IMR-90 (cell line): Measurements from ENCODE around the gene LYRM4. TPM values are rescaled to one million over a fixed set of nuclear protein-coding genes. Genes with fewer than 3 reads are reported as not detected.

ENCODE experiments used
- ATAC-seq: fragments of 200-7000 bp; cut with Tn5 transposase; 2 replicates; pipeline ENCODE4 v1.9.1; 2020; ENCODE audit warnings: low read depth, mild to moderate bottlenecking, moderate library complexity
- BruUV-seq: library from RNA; stranded (reverse); fragments of 400-500 nt; replicated peaks from 2 replicates; lab custom pipeline; 2021; lab: Mats Ljungman, UMichigan
- CTCF ChIA-PET: fragments of 300-600 bp; formaldehyde crosslinking; extraction: SDS; loops from one replicate; lab custom pipeline; 2021; ENCODE audit warnings: antibody characterized with exemption; lab: Yijun Ruan, JAX
- POLR2A ChIA-PET: fragments of 300-600 bp; sonication (Branson Sonifier 250); formaldehyde crosslinking; loops from one replicate; lab custom pipeline; 2022; ENCODE audit warnings: antibody characterized with exemption; ENCODE audit not compliant: unreplicated experiment; lab: Charles Lee
- DNase-seq: peaks from one replicate; pipeline ENCODE4 v3.0.0; 2013
- H2AFZ ChIP-seq: replicated peaks from 2 replicates; pipeline ENCODE3; 2013; ENCODE audit warnings: low read length, mild to moderate bottlenecking; ENCODE audit not compliant: poor library complexity
- H2AK5ac ChIP-seq: 2 replicates; pipeline ENCODE4 v1.6.1; 2013; ENCODE audit warnings: low read depth, low read length, inconsistent platforms
- H2AK9ac ChIP-seq: replicated peaks from 2 replicates; pipeline ENCODE3; 2013; ENCODE audit warnings: mild to moderate bottlenecking, low read depth, low read length, moderate library complexity; ENCODE audit not compliant: poor library complexity
- H2BK120ac ChIP-seq: 2 replicates; pipeline ENCODE4 v1.6.1; 2013; ENCODE audit warnings: low read depth, low read length, inconsistent platforms
- H2BK15ac ChIP-seq: 3 replicates; pipeline ENCODE4 v1.6.1; 2013; ENCODE audit warnings: low read depth, low read length, inconsistent platforms
- H2BK20ac ChIP-seq: 2 replicates; pipeline ENCODE4 v1.6.1; 2013; ENCODE audit warnings: low read depth, mild to moderate bottlenecking, inconsistent platforms, low read length, moderate library complexity
- H2BK5ac ChIP-seq: 2 replicates; pipeline ENCODE4 v1.6.1; 2013; ENCODE audit warnings: mild to moderate bottlenecking, low read depth, low read length, inconsistent platforms; ENCODE audit not compliant: poor library complexity, severe bottlenecking
- H3K14ac ChIP-seq: replicated peaks from 2 replicates; pipeline ENCODE4 v1.6.1; 2013; ENCODE audit warnings: low read depth, low read length, inconsistent platforms
- H3K18ac ChIP-seq: 2 replicates; pipeline ENCODE4 v1.6.1; 2013; ENCODE audit warnings: low read depth, low read length, control low read depth
- H3K23ac ChIP-seq: 2 replicates; pipeline ENCODE4 v1.6.1; 2013; ENCODE audit warnings: low read depth, low read length, inconsistent platforms
- H3K27ac ChIP-seq: 2 replicates; pipeline ENCODE4 v1.5.1; 2013; ENCODE audit warnings: mild to moderate bottlenecking, control low read depth, low read length; ENCODE audit not compliant: insufficient read depth
- H3K27me3 ChIP-seq: 2 replicates; pipeline ENCODE4 v1.6.1; 2013; ENCODE audit warnings: low read length; ENCODE audit not compliant: control insufficient read depth, insufficient read depth
- H3K36me3 ChIP-seq: 2 replicates; pipeline ENCODE4 v1.6.1; 2013; ENCODE audit warnings: low read length, mixed read lengths; ENCODE audit not compliant: control insufficient read depth, insufficient read depth
- H3K4ac ChIP-seq: 2 replicates; pipeline ENCODE4 v1.6.1; 2013; ENCODE audit warnings: low read depth, low read length, inconsistent platforms
- H3K4me1 ChIP-seq: 2 replicates; pipeline ENCODE4 v1.6.1; 2013; ENCODE audit warnings: low read length, mixed read lengths; ENCODE audit not compliant: control insufficient read depth, insufficient read depth
- H3K4me2 ChIP-seq: 2 replicates; pipeline ENCODE4 v1.6.1; 2013; ENCODE audit warnings: low read depth, mild to moderate bottlenecking, control low read depth, low read length, moderate library complexity
- H3K4me3 ChIP-seq: 2 replicates; pipeline ENCODE4 v1.5.1; 2013; ENCODE audit warnings: low read depth, mild to moderate bottlenecking, control low read depth, low read length, moderate library complexity; ENCODE audit not compliant: insufficient read depth
- H3K56ac ChIP-seq: 2 replicates; pipeline ENCODE4 v1.6.1; 2013; ENCODE audit warnings: low read length, inconsistent platforms; ENCODE audit not compliant: insufficient read depth; ENCODE audit errors: extremely low read depth
- H3K79me1 ChIP-seq, 2 experiments: 2 replicates each; pipeline ENCODE4 v1.6.1; 2013; ENCODE audit warnings: low read length in 2 of 2, inconsistent platforms in 1 of 2, low read depth in 1 of 2
- H3K9ac ChIP-seq: 2 replicates; pipeline ENCODE4 v1.6.1; 2013; ENCODE audit warnings: low read depth, low read length, control low read depth
- H3K9me1 ChIP-seq: 2 replicates; pipeline ENCODE4 v1.6.1; 2013; ENCODE audit warnings: low read length, inconsistent platforms; ENCODE audit not compliant: insufficient read depth
- H3K9me3 ChIP-seq: 2 replicates; pipeline ENCODE4 v1.6.1; 2013; ENCODE audit warnings: low read length; ENCODE audit not compliant: control insufficient read depth, insufficient read depth
- H4K20me1 ChIP-seq: 2 replicates; pipeline ENCODE4 v1.6.1; 2013; ENCODE audit warnings: low read length, inconsistent platforms; ENCODE audit not compliant: insufficient read depth
- H4K5ac ChIP-seq: 2 replicates; pipeline ENCODE4 v1.6.1; 2013; ENCODE audit warnings: mild to moderate bottlenecking, low read depth, low read length, control low read depth
- H4K8ac ChIP-seq, 2 experiments: 2 replicates each; pipeline ENCODE4 v1.6.1; 2013; ENCODE audit warnings: low read depth in 2 of 2, low read length in 2 of 2, control low read depth in 1 of 2, inconsistent platforms in 1 of 2
- H4K91ac ChIP-seq: 2 replicates; pipeline ENCODE4 v1.6.1; 2013; ENCODE audit warnings: low read depth, low read length, inconsistent platforms; ENCODE audit not compliant: insufficient read depth
- BHLHE40 ChIP-seq: fragments of 150-350 bp; IDR thresholded peaks from 2 replicates; pipeline ENCODE4 v1.6.1; 2016; ENCODE audit warnings: mild to moderate bottlenecking, low read depth, low read length
- CEBPB ChIP-seq: IDR thresholded peaks from 2 replicates; pipeline ENCODE4 v1.6.1; 2012; ENCODE audit warnings: low read depth, low read length, improper control_type of control experiment
- CHD1 ChIP-seq: IDR thresholded peaks from 2 replicates; pipeline ENCODE4 v1.6.1; 2012; ENCODE audit warnings: low read depth, low read length, improper control_type of control experiment
- FOS ChIP-seq: fragments of 150-350 bp; IDR thresholded peaks from 2 replicates; pipeline ENCODE4 v1.6.1; 2016; ENCODE audit warnings: low read depth, low read length
- MAFK ChIP-seq: IDR thresholded peaks from 2 replicates; pipeline ENCODE4 v1.6.1; 2012; ENCODE audit warnings: low read depth, low read length, improper control_type of control experiment
- MAZ ChIP-seq: IDR thresholded peaks from 2 replicates; pipeline ENCODE4 v1.6.1; 2012; ENCODE audit warnings: low read depth, mild to moderate bottlenecking, low read length, improper control_type of control experiment, moderate library complexity, borderline replicate concordance
- NFE2L2 ChIP-seq: fragments of 150-350 bp; IDR thresholded peaks from 2 replicates; pipeline ENCODE4 v1.6.1; 2016; ENCODE audit warnings: low read depth, mild to moderate bottlenecking, low read length
- POLR2A ChIP-seq: IDR thresholded peaks from 2 replicates; pipeline ENCODE4 v1.6.1; 2012; ENCODE audit warnings: mild to moderate bottlenecking, low read depth, low read length
- RAD21 ChIP-seq: IDR thresholded peaks from 2 replicates; pipeline ENCODE4 v1.6.1; 2012; ENCODE audit warnings: low read length, improper control_type of control experiment
- RCOR1 ChIP-seq: IDR thresholded peaks from 2 replicates; pipeline ENCODE4 v1.6.1; 2012; ENCODE audit warnings: mild to moderate bottlenecking, low read length, improper control_type of control experiment; ENCODE audit not compliant: insufficient replicate concordance
- RFX5 ChIP-seq: IDR thresholded peaks from 2 replicates; pipeline ENCODE4 v1.8.0; 2012; ENCODE audit warnings: low read depth, mild to moderate bottlenecking, low read length, moderate library complexity
- SMC3 ChIP-seq: fragments of 150-350 bp; IDR thresholded peaks from 2 replicates; pipeline ENCODE4 v1.6.1; 2016; ENCODE audit warnings: low read depth, mild to moderate bottlenecking, antibody characterized with exemption, low read length, moderate library complexity
- WGBS, 2 experiments: methylation state at CpG; one replicate each; pipeline versions ENCODE4 v1.1.5 to v1.1.7; 2013; ENCODE audit warnings: missing lambda C conversion rate in 2 of 2; ENCODE audit not compliant: insufficient read length in 1 of 2; ENCODE audit errors: extremely low coverage in 2 of 2; 5-methylcytosine and 5-hydroxymethylcytosine counted together
- dilution Hi-C: fragments of 300-500 bp; cut with HindIII; formaldehyde crosslinking; loops from one replicate; pipeline ENCODE4 v1.14.3; 2018; ENCODE audit warnings: low sequenced_read_pairs; ENCODE audit not compliant: unreplicated experiment
- in situ Hi-C: fragments of 300-500 bp; cut with MboI; formaldehyde crosslinking; loops from 3 replicates; pipeline ENCODE4 v1.14.3; 2019; ENCODE audit warnings: low sequenced_read_pairs, inconsistent platforms, mixed read lengths
- intact Hi-C: fragments of 100-400 bp; cut with micrococcal nuclease; formaldehyde crosslinking; loops from 2 replicates; pipeline ENCODE4 v1.10.0; 2022
- polyA plus RNA-seq, 3 experiments: library from polyadenylated mRNA; depleted of rRNA; stranded (reverse); fragments of >200 nt; gene quantifications; 2 replicates each; pipeline ENCODE4 v1.2.3, GENCODE V29; 2012; ENCODE audit warnings: low replicate concordance in 1 of 3
- total RNA-seq: library from RNA; depleted of rRNA; stranded (reverse); fragments of >200 nt; gene quantifications from 2 replicates; pipeline ENCODE4 v1.2.3, GENCODE V29; 2012
- TF ChIP-seq, protein P1 (sequence below): fragments of 150-350 bp; IDR thresholded peaks from 2 replicates; pipeline ENCODE4 v1.6.1; 2017; ENCODE audit warnings: mild to moderate bottlenecking, antibody characterized with exemption, low read length, low read depth
- TF ChIP-seq, protein P2 (sequence below): fragments of 150-350 bp; IDR thresholded peaks from 2 replicates; pipeline ENCODE4 v1.6.1; 2016; ENCODE audit warnings: low read depth, mild to moderate bottlenecking, low read length, moderate library complexity, borderline replicate concordance
- TF ChIP-seq, protein P3 (sequence below): conservative IDR thresholded peaks from 2 replicates; pipeline ENCODE4 v1.5.1; 2012; ENCODE audit warnings: mild to moderate bottlenecking, low read depth, low read length, improper control_type of control experiment

The LYRM4 gene
- total and polyA plus RNA-seq, 2 of the 4 experiments (the other 2 are of a cell fraction), result 11.5 to 26.6 TPM

DNA sequence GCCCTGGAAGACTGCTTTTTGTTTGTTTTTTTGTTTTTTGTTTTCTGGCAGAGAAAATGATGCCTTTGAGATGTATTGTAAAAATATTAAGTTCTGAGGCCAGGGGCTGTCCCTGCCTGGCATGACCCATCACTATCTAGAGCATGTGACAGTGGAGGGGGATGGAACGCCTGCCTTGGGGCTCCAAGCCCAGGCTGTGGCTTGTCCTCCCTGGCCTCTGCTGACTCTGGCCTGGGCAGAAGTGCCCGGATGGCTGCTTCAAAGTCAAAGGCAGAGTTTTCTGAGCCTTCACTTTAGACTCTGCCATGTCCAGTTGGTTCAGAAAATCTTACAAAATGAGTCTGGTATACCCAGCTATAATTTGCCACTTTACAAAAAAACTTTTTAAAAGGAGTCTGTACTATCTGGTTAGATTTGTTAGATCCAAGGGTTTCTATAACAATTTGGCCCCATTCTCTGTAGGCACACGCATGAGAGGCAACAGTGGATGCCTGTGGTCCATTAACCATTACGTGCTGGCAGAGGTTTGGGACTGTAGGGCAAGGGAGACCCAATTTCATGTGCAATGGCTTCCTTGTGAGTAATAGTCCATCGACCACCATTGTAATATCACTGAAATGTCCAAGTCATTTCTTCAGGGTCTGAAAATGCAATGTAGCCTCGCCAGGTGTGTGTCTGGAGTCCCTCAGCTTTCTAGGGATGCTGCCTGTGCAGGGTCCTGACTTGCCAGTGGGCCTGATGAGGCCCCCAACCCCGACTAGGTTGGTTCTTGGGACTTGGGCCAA is 167.3 kb downstream of the LYRM4 start:
- Histone ChIP-seq H3K14ac (no peak overlapping the region), H3K4me1 (peaks cover 5% of the 10 kb centered on the region; the same call in 1 of the 2 replicates), H4K91ac (no peak overlapping the region), H3K23ac (no peak overlapping the region), H3K9ac (no peak overlapping the region), H3K27ac (no peak overlapping the region), H2AFZ (no peak overlapping the region), H2BK20ac (no peak overlapping the region), H2AK5ac (peak overlapping the region; percentile 76; the same call in 1 of the 2 replicates), H2AK9ac (no peak overlapping the region), H2BK5ac (no peak overlapping the region), H3K9me1 (no peaks in the 10 kb centered on the region), H3K56ac (no peak overlapping the region), H2BK120ac (no peak overlapping the region), H3K27me3 (peaks cover 54% of the 10 kb centered on the region), H3K79me1 (no peaks in the 10 kb centered on the region), H3K9me3 (no peaks in the 10 kb centered on the region), H3K36me3 (no peaks in the 10 kb centered on the region), H2BK15ac (no peak overlapping the region), H3K18ac (no peak overlapping the region), H4K8ac (no peak overlapping the region), H4K20me1 (peaks cover 15% of the 10 kb centered on the region; the same call in 1 of the 2 replicates), H3K4me3 (no peak overlapping the region), H3K4ac (no peak overlapping the region; the same call in 1 of the 2 replicates), H3K4me2 (no peak overlapping the region), H4K5ac (no peak overlapping the region)
- ATAC-seq, result no peak
- no TSS peak for BruUV-seq
- DNase-seq, result no peak
- intact Hi-C loops (no loop called here), in situ Hi-C loops (no loop called here), dilution Hi-C loops (no loop called here)
- ChIA-PET CTCF (no interaction called here), POLR2A (no interaction called here)
- WGBS, 2 experiments, result 93% methylated on average over 2 of the region's 7 CpGs; no CpG with 5 or more reads in 1 of the 2 experiments
- TF ChIP-seq, protein P1, sequence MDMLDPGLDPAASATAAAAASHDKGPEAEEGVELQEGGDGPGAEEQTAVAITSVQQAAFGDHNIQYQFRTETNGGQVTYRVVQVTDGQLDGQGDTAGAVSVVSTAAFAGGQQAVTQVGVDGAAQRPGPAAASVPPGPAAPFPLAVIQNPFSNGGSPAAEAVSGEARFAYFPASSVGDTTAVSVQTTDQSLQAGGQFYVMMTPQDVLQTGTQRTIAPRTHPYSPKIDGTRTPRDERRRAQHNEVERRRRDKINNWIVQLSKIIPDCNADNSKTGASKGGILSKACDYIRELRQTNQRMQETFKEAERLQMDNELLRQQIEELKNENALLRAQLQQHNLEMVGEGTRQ, result no peak
- TF ChIP-seq RFX5 (no peak), MAZ (no peak), RAD21 (no peak), POLR2A (no peak), NFE2L2 (no peak), CHD1 (no peak), MAFK (no peak), FOS (no peak), BHLHE40 (no peak), CEBPB (no peak), SMC3 (no peak), RCOR1 (no peak)
- TF ChIP-seq, protein P2, sequence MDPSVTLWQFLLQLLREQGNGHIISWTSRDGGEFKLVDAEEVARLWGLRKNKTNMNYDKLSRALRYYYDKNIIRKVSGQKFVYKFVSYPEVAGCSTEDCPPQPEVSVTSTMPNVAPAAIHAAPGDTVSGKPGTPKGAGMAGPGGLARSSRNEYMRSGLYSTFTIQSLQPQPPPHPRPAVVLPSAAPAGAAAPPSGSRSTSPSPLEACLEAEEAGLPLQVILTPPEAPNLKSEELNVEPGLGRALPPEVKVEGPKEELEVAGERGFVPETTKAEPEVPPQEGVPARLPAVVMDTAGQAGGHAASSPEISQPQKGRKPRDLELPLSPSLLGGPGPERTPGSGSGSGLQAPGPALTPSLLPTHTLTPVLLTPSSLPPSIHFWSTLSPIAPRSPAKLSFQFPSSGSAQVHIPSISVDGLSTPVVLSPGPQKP, result no peak
- TF ChIP-seq, protein P3, sequence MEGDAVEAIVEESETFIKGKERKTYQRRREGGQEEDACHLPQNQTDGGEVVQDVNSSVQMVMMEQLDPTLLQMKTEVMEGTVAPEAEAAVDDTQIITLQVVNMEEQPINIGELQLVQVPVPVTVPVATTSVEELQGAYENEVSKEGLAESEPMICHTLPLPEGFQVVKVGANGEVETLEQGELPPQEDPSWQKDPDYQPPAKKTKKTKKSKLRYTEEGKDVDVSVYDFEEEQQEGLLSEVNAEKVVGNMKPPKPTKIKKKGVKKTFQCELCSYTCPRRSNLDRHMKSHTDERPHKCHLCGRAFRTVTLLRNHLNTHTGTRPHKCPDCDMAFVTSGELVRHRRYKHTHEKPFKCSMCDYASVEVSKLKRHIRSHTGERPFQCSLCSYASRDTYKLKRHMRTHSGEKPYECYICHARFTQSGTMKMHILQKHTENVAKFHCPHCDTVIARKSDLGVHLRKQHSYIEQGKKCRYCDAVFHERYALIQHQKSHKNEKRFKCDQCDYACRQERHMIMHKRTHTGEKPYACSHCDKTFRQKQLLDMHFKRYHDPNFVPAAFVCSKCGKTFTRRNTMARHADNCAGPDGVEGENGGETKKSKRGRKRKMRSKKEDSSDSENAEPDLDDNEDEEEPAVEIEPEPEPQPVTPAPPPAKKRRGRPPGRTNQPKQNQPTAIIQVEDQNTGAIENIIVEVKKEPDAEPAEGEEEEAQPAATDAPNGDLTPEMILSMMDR, result no peak
